Measurements from ENCODE around the gene MYEOV.

Gene MYEOV

DNA sequence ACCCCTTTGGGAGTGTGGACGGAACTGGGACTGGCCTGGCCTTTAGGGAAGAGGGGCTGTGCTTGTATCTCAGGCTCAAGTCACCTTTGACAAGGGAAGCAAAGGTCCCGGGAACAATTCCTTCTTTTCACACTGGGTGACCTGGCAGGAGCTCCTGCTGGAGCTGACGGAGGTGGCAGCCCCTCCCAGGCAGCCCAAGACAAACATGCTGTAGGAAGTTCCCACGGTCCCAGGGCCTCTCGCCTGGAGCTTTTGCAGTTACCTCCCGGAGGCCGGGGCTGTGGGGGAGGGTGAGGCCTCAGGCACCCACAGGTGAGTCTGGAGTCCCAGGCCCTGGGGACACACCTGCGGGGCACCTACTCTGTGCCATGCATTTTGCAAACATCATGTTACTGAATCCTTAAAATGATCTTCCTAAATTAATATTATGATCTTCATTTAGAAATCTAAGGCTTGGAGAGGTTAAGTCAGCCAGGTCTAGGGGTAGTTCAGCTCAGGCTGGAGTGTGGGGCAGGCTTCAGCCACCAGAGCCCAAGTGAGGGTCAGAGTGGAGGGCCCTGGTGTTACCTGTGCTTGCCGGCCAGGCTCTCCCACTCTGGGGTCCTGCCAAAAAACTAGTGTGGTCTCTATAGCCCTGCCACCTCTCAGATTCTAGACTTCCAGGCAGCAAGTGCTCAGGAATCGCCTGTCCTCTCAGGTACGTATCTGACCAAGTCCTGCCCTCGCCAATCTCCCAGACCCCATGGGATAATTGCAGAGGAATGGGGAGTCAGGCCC lies 15.7 kb upstream of the MYEOV start:
- no peak overlapping the region for H3K4me3 ChIP-seq (ENCODE audit: low read depth, low read length)
- TF ChIP-seq, protein P1, sequence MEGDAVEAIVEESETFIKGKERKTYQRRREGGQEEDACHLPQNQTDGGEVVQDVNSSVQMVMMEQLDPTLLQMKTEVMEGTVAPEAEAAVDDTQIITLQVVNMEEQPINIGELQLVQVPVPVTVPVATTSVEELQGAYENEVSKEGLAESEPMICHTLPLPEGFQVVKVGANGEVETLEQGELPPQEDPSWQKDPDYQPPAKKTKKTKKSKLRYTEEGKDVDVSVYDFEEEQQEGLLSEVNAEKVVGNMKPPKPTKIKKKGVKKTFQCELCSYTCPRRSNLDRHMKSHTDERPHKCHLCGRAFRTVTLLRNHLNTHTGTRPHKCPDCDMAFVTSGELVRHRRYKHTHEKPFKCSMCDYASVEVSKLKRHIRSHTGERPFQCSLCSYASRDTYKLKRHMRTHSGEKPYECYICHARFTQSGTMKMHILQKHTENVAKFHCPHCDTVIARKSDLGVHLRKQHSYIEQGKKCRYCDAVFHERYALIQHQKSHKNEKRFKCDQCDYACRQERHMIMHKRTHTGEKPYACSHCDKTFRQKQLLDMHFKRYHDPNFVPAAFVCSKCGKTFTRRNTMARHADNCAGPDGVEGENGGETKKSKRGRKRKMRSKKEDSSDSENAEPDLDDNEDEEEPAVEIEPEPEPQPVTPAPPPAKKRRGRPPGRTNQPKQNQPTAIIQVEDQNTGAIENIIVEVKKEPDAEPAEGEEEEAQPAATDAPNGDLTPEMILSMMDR (IDR thresholded peaks at IDR 0.05; ENCODE audit: low read depth, low read length, missing control alignments): no peak
- DNase-seq (ENCODE audit: low read depth): no peak

DNA sequence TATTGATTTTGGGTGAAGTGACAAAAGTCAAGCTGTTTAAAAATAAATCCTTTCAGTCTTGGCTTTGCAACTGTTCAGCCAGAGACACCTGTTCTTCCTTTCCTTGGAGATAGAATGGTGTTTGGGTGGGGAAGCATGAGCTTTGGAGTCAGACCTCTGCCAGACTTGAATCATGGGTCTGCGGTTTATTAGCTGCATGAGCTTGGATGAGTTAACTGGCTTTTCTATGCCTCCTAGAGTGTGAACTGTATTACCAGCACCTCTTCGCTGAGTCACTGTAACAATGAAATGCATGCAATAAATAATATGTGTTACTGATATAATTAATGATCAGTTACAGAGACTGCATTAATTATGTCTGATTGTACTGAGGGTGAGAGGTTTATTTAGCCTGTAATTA lies 13.5 kb upstream of the MYEOV start:
- TF ChIP-seq, protein P1 (IDR thresholded peaks at IDR 0.05; ENCODE audit: low read depth, low read length, missing control alignments): no peak
- no peak overlapping the region for H3K4me3 ChIP-seq (ENCODE audit: low read depth, low read length)
- DNase-seq (ENCODE audit: low read depth): no peak

DNA sequence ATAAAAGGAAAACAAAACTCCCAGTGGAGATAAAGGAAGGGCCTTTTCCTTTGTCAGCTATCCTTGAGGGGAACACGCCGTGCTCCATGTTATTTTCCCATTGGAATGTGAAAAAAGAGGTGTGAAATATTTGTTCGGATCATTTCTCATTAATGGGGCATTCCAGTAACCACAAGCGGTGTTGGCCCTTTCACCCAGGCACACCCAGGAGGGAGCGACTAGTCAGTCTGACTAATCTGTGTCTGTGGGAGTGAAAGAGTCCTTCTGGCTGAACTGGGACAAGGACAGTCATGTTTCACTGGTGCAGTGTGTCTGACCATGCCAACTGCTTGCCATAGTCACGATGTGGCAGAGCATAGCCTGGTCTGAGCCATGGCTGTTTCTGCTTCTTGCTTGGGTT lies 13.0 kb upstream of the MYEOV start:
- no peak overlapping the region for H3K4me3 ChIP-seq (ENCODE audit: low read depth, low read length)
- TF ChIP-seq, protein P1 (IDR thresholded peaks at IDR 0.05; ENCODE audit: low read depth, low read length, missing control alignments): no peak
- no peak for DNase-seq (ENCODE audit: low read depth)

DNA sequence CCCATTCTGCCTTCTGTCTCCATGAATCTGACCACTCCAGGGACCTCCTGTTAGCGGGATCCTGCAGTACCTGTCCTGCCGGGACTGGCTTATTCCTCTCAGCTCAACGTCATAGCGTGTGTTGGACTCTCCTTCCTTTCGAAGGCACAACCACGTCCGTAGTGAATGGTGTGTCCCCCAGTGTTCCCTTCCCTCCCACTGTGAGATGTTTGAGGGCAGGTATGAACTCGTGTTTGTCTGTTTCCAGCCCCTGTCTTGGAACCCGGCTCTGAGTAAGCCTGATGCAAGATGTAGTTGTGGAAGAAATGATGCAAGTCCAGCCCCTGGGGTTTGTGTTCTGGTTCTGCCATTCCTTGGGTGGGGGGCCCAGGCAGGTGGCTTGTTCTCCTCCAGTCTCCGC lies 10.5 kb upstream of the MYEOV start:
- TF ChIP-seq, protein P1 (IDR thresholded peaks at IDR 0.05; ENCODE audit: low read depth, low read length, missing control alignments): no peak
- H3K4me3 ChIP-seq (ENCODE audit: low read depth, low read length): no peak overlapping the region
- DNase-seq (ENCODE audit: low read depth): no peak

DNA sequence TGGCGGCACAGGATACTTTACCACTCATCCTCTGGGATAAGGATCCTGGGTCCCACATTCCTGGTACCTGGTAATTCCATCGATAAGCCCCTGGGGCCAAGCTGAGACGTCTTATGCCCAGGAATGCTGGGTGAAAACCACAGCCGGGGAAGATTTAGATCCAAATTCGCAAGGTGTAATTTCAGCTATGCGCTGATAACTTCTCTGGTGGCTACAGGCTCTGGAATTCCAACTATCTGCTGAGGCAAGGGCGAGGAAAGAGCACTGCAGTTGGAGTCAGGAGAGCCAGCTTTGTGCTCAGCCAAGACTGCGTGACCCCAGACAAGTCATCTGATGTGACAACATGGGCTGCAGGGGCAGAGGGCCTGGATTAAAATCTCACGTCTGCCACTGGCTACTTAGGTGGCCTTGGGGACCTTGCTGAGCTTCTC lies 9.9 kb upstream of the MYEOV start:
- TF ChIP-seq, protein P1 (IDR thresholded peaks at IDR 0.05; ENCODE audit: low read depth, low read length, missing control alignments): no peak
- DNase-seq (ENCODE audit: low read depth): no peak
- H3K4me3 ChIP-seq (ENCODE audit: low read depth, low read length): no peak overlapping the region

DNA sequence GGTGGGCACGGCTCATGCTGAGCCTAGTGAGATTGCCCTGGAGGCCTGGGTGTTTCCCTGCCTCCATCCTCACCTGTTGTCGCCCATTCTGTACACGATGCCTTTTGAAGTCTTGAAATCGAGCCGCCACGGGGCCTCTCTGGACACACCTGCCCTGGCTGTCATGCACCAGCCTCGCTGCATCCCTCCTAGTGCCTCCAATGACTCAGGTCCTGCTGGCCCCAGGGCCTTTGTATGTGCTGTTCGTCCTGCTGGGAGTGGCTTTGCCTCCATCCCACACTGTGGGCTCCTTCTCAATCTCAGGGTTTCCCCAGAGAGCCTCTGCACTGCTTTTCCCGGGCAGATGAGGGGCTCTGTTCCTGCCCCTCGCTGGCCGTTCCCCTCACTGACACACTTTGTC lies 8.9 kb upstream of the MYEOV start:
- H3K4me3 ChIP-seq (ENCODE audit: low read depth, low read length): no peak overlapping the region
- no peak for DNase-seq (ENCODE audit: low read depth)
- TF ChIP-seq, protein P1 (IDR thresholded peaks at IDR 0.05; ENCODE audit: low read depth, low read length, missing control alignments): no peak

DNA sequence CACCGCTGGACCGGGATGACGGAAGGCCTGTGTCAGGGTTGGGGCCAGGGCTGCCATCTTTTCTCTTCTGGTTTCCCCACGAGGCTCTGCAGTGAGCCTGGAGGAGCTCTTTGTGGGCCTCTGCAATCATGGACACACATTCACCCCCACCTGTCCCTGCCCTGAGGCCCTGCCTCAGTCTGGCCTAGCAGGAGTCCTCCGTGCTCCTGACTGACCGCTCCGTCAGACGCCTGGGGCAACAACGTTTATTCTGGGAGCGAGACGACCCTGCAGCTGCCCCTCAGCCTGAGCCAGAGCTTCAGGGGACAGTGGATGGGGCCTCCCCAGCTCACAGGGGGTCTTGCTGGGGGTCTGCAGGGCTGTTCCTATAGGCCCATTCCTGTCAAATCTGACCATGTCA lies 8.2 kb upstream of the MYEOV start:
- no peak for DNase-seq (ENCODE audit: low read depth)
- TF ChIP-seq, protein P1 (IDR thresholded peaks at IDR 0.05; ENCODE audit: low read depth, low read length, missing control alignments): no peak

More for the DNA sequence above, 8.2 kb upstream of the MYEOV start:
- no peak overlapping the region for H3K4me3 ChIP-seq (ENCODE audit: low read depth, low read length)
